ENCODE data around the gene LTF.

LTF gene

DNA sequence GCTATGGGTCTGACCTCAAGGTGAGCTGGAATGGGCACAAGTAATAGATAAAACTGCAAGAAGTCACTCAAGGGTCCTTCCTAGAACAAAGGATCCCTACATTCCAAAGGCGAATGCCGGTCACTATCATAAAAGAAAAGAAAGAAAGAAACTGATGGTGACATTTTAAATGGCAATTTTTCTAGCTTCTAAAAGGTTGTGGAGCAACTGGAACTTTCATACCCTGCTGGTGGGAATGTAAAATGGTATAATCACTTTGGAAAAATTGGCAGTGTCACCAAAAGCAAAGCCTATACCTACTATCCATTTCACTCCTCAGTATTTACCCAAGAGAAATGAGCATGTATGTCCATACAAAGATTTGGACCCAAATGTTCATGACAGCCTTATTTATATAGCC, 53.4 kb downstream of the LTF start:
- no peaks in the 10 kb centered on the region for H3K27me3 ChIP-seq (ENCODE audit: insufficient read depth, poor library complexity, severe bottlenecking)
- TF ChIP-seq GABPA (IDR thresholded peaks at IDR 0.05; ENCODE audit: low read depth) (no peak), POLR2AphosphoS5 (IDR thresholded peaks at IDR 0.05; ENCODE audit: low read depth) (no peak), SPI1 (IDR thresholded peaks at IDR 0.05; ENCODE audit: borderline replicate concordance, low read depth) (no peak)
- TF ChIP-seq, protein P1, sequence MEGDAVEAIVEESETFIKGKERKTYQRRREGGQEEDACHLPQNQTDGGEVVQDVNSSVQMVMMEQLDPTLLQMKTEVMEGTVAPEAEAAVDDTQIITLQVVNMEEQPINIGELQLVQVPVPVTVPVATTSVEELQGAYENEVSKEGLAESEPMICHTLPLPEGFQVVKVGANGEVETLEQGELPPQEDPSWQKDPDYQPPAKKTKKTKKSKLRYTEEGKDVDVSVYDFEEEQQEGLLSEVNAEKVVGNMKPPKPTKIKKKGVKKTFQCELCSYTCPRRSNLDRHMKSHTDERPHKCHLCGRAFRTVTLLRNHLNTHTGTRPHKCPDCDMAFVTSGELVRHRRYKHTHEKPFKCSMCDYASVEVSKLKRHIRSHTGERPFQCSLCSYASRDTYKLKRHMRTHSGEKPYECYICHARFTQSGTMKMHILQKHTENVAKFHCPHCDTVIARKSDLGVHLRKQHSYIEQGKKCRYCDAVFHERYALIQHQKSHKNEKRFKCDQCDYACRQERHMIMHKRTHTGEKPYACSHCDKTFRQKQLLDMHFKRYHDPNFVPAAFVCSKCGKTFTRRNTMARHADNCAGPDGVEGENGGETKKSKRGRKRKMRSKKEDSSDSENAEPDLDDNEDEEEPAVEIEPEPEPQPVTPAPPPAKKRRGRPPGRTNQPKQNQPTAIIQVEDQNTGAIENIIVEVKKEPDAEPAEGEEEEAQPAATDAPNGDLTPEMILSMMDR (IDR thresholded peaks at IDR 0.05; ENCODE audit: insufficient read depth, low read length): no peak
- TF ChIP-seq, protein P2, sequence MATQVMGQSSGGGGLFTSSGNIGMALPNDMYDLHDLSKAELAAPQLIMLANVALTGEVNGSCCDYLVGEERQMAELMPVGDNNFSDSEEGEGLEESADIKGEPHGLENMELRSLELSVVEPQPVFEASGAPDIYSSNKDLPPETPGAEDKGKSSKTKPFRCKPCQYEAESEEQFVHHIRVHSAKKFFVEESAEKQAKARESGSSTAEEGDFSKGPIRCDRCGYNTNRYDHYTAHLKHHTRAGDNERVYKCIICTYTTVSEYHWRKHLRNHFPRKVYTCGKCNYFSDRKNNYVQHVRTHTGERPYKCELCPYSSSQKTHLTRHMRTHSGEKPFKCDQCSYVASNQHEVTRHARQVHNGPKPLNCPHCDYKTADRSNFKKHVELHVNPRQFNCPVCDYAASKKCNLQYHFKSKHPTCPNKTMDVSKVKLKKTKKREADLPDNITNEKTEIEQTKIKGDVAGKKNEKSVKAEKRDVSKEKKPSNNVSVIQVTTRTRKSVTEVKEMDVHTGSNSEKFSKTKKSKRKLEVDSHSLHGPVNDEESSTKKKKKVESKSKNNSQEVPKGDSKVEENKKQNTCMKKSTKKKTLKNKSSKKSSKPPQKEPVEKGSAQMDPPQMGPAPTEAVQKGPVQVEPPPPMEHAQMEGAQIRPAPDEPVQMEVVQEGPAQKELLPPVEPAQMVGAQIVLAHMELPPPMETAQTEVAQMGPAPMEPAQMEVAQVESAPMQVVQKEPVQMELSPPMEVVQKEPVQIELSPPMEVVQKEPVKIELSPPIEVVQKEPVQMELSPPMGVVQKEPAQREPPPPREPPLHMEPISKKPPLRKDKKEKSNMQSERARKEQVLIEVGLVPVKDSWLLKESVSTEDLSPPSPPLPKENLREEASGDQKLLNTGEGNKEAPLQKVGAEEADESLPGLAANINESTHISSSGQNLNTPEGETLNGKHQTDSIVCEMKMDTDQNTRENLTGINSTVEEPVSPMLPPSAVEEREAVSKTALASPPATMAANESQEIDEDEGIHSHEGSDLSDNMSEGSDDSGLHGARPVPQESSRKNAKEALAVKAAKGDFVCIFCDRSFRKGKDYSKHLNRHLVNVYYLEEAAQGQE (IDR thresholded peaks at IDR 0.05; ENCODE audit: insufficient replicate concordance, low read depth): no peak
- no peak for DNase-seq (ENCODE audit: low read depth in 1 of 2, low spot score in 1 of 2)
- no peak overlapping the region for H3K27ac ChIP-seq (replicated peaks)
- H3K4me3 ChIP-seq (replicated peaks; ENCODE audit: insufficient read depth, low read length): no peak overlapping the region

DNA sequence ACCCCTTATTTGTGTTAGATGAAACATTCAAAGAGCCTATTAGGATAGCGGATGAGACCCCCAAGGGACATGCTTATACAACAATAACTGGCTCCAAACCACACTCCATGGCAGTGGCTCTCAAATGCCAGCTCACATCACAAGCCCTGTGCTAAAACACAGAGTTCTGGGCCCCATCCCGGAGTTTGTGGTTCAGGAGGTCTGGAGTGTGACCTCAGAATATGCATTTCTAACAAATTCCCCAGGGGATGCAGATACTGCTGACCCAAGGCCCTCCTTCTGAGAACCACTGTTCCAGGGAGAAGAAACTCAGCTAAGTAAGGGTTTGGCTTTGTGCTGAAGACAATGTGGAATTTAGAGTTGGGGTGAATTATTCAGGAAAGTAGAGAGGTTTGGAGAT, 54.0 kb downstream of the LTF start:
- no peak for DNase-seq (ENCODE audit: low read depth in 1 of 2, low spot score in 1 of 2)
- TF ChIP-seq GABPA (IDR thresholded peaks at IDR 0.05; ENCODE audit: low read depth): no peak
- TF ChIP-seq POLR2AphosphoS5 (IDR thresholded peaks at IDR 0.05; ENCODE audit: low read depth): no peak
- TF ChIP-seq SPI1 (IDR thresholded peaks at IDR 0.05; ENCODE audit: borderline replicate concordance, low read depth): no peak
- TF ChIP-seq, protein P2 (IDR thresholded peaks at IDR 0.05; ENCODE audit: insufficient replicate concordance, low read depth): no peak
- TF ChIP-seq, protein P1 (IDR thresholded peaks at IDR 0.05; ENCODE audit: insufficient read depth, low read length): no peak
- Histone ChIP-seq H3K27ac (replicated peaks) (no peak overlapping the region), H3K27me3 (ENCODE audit: insufficient read depth, poor library complexity, severe bottlenecking) (no peaks in the 10 kb centered on the region), H3K4me3 (replicated peaks; ENCODE audit: insufficient read depth, low read length) (no peak overlapping the region)

DNA sequence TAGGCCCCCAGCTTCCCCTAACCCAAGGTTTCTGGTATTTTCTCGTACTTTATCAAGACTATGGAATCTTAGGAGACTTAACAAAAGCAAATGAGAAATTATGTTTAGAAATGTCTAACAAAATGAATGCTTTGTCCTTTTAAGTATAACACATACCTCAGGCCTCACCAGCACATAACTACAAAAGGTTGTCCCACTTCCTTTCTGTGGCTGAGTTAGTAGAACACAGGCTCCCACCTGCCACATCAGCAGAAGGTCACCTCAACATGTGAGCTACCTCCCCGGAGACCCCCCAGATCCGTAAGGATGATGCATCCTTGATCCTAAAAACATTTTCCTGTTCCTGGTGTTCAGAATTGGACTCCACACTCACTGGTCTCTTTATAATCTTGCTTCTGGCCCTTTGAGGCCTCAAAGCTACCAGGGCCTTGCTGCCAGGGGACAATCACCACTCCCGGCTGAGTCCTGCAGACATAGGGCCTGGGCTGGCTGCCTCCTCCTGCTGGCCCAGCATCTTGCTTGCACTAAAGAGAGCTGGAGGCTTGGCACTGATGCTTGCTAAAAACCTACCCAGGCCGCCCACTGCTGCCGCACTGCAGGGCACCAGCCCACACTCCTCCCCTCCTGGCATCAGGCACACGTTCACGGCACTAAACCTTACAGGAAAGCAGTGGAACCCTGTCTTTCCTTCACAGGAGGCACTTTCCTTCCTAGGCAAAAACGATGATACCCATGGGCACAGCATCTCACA, 54.8 kb downstream of the LTF start:
- no peak overlapping the region for H3K4me3 ChIP-seq (replicated peaks; ENCODE audit: insufficient read depth, low read length)
- no peaks in the 10 kb centered on the region for H3K27me3 ChIP-seq (ENCODE audit: insufficient read depth, poor library complexity, severe bottlenecking)
- no peak overlapping the region for H3K27ac ChIP-seq (replicated peaks)
- no peak for DNase-seq (ENCODE audit: low read depth in 1 of 2, low spot score in 1 of 2)
- TF ChIP-seq, protein P1 (IDR thresholded peaks at IDR 0.05; ENCODE audit: insufficient read depth, low read length): no peak
- TF ChIP-seq POLR2AphosphoS5 (IDR thresholded peaks at IDR 0.05; ENCODE audit: low read depth): no peak
- no peak for TF ChIP-seq GABPA (IDR thresholded peaks at IDR 0.05; ENCODE audit: low read depth)
- no peak for TF ChIP-seq SPI1 (IDR thresholded peaks at IDR 0.05; ENCODE audit: borderline replicate concordance, low read depth)
- TF ChIP-seq, protein P2 (IDR thresholded peaks at IDR 0.05; ENCODE audit: insufficient replicate concordance, low read depth): no peak

All from HL-60 (cell line).